HCT116 (cell line): ENCODE data around the gene CNTNAP2. TPM values are rescaled to one million over a fixed set of nuclear protein-coding genes. Genes with fewer than 3 reads are reported as not detected.

Experiments
- ATAC-seq: fragments of 200-7000 bp; cut with Tn5 transposase; 2 replicates; pipeline ENCODE4 v1.9.1; 2020; ENCODE audit warnings: mild to moderate bottlenecking, moderate library complexity
- BruUV-seq: library from RNA; stranded (reverse); fragments of 400-500 nt; replicated peaks from 2 replicates; lab custom pipeline; 2021; lab: Mats Ljungman, UMichigan
- CTCF ChIA-PET: fragments of 300-600 bp; sonication (Branson Sonifier 250); formaldehyde crosslinking; loops from one replicate; lab custom pipeline; 2021; ENCODE audit warnings: antibody characterized with exemption; lab: Charles Lee
- POLR2A ChIA-PET: fragments of 300-600, 350-600 bp; sonication (Branson Sonifier 250); formaldehyde crosslinking; loops from one replicate; lab custom pipeline; 2021; ENCODE audit warnings: antibody characterized with exemption; lab: Charles Lee
- RAD21 ChIA-PET, 2 experiments: fragments of 300-600 bp; sonication (Branson Sonifier 250); formaldehyde crosslinking; loops; one replicate each; lab custom pipeline; 2023; ENCODE audit warnings: low total read pairs in 2 of 2; ENCODE audit not compliant: uncharacterized antibody in 2 of 2, unreplicated experiment in 2 of 2, low non-redundant PET in 1 of 2; lab: Charles Lee
- DNase-seq: peaks from one replicate; pipeline ENCODE4 v3.0.0-alpha.2; 2010; ENCODE audit warnings: low read depth, low spot score
- H2AFZ ChIP-seq: fragments of 200-600 bp; shearing (Covaris generic), sonication (generic); 2 replicates; pipeline ENCODE4 v1.6.1; 2017; ENCODE audit warnings: low read depth, mixed run types, mixed read lengths, antibody characterized with exemption, low read length; ENCODE audit not compliant: poor library complexity, severe bottlenecking
- H3K27ac ChIP-seq: 2 replicates; pipeline ENCODE4 v1.5.1; 2012; ENCODE audit warnings: low read depth, low read length
- H3K27me3 ChIP-seq: fragments of 200-600 bp; sonication (generic); 2 replicates; pipeline ENCODE4 v1.6.1; 2016; ENCODE audit warnings: mixed run types, low read length, mixed read lengths; ENCODE audit not compliant: insufficient read depth
- H3K36me3 ChIP-seq, 2 experiments: fragments of 200-500 bp in 1 of 2; fragments of 200-600 bp in 1 of 2; sonication (Bioruptor generic) in 1 of 2; sonication (generic) in 1 of 2; 2 replicates each; pipeline versions ENCODE4 v1.5.1 to v1.6.1; 2014 to 2016; ENCODE audit warnings: low read length in 2 of 2, inconsistent platforms in 1 of 2, mixed read lengths in 1 of 2, mixed run types in 1 of 2; ENCODE audit not compliant: insufficient read depth in 2 of 2, control insufficient read depth in 1 of 2
- H3K4me1 ChIP-seq, 2 experiments: fragments of 200-600 bp in 1 of 2; sonication (generic) in 1 of 2; 2 replicates each; pipeline versions ENCODE4 v1.5.1 to v1.6.1; 2012 to 2017; ENCODE audit warnings: low read length in 2 of 2, inconsistent platforms in 1 of 2, mild to moderate bottlenecking in 1 of 2, mixed read lengths in 1 of 2, mixed run types in 1 of 2, moderate library complexity in 1 of 2; ENCODE audit not compliant: insufficient read depth in 2 of 2, control insufficient read depth in 1 of 2
- H3K4me2 ChIP-seq: fragments of 200-600 bp; sonication (generic); 2 replicates; pipeline ENCODE4 v1.6.1; 2017; ENCODE audit warnings: mixed run types, low read length, mixed read lengths
- H3K4me3 ChIP-seq, 2 experiments: fragments of 200-600 bp in 1 of 2; sonication (generic) in 1 of 2; replicated peaks in 1 of 2; 2 replicates each; pipeline ENCODE4 v1.5.1; 2011 to 2016; ENCODE audit warnings: low read length in 2 of 2, control low read depth in 1 of 2, low read depth in 1 of 2, mild to moderate bottlenecking in 1 of 2, mixed read lengths in 1 of 2, mixed run types in 1 of 2
- H3K79me2 ChIP-seq: fragments of 200-600 bp; sonication (generic); 2 replicates; pipeline ENCODE4 v1.6.1; 2017; ENCODE audit warnings: mild to moderate bottlenecking, mixed run types, low read length, moderate library complexity, mixed read lengths; ENCODE audit not compliant: insufficient read depth
- H3K9ac ChIP-seq: fragments of 200-600 bp; sonication (generic); 2 replicates; pipeline ENCODE4 v1.6.1; 2016; ENCODE audit warnings: low read length, mixed read lengths
- H3K9me2 ChIP-seq: fragments of 200-600 bp; sonication (generic), shearing (Covaris generic); 2 replicates; pipeline ENCODE4 v1.6.1; 2017; ENCODE audit warnings: mixed run types, mild to moderate bottlenecking, moderate library complexity; ENCODE audit not compliant: insufficient read depth
- H3K9me3 ChIP-seq, 2 experiments: fragments of 200-500 bp in 1 of 2; fragments of 200-600 bp in 1 of 2; sonication (Bioruptor generic) in 1 of 2; sonication (generic) in 1 of 2; 2 replicates each; pipeline ENCODE4 v1.6.1; 2014 to 2017; ENCODE audit warnings: low read length in 2 of 2, mixed read lengths in 2 of 2, inconsistent platforms in 1 of 2, low read depth in 1 of 2, mild to moderate bottlenecking in 1 of 2, mixed run types in 1 of 2, moderate library complexity in 1 of 2; ENCODE audit not compliant: control insufficient read depth in 1 of 2, insufficient read depth in 1 of 2
- H4K20me1 ChIP-seq: fragments of 200-600 bp; sonication (generic), shearing (Covaris generic); 2 replicates; pipeline ENCODE4 v1.6.1; 2017; ENCODE audit warnings: mixed run types, mild to moderate bottlenecking, moderate library complexity; ENCODE audit not compliant: insufficient read depth
- CEBPB ChIP-seq: IDR thresholded peaks from 2 replicates; pipeline ENCODE4 v1.6.1; 2012; ENCODE audit warnings: low read depth
- FOSL1 ChIP-seq: IDR thresholded peaks from 2 replicates; pipeline ENCODE4 v1.6.1; 2012; ENCODE audit warnings: low read depth
- POLR2A ChIP-seq: IDR thresholded peaks from 2 replicates; pipeline ENCODE4 v1.7.0; 2011; ENCODE audit warnings: borderline replicate concordance; ENCODE audit not compliant: insufficient read depth, insufficient read length; ENCODE audit errors: extremely low read depth
- REST ChIP-seq: IDR thresholded peaks from 2 replicates; pipeline ENCODE4 v1.6.1; 2012; ENCODE audit warnings: low read depth
- SIN3A ChIP-seq: IDR thresholded peaks from 2 replicates; pipeline ENCODE4 v1.6.1; 2012; ENCODE audit warnings: low read depth
- SP1 ChIP-seq: IDR thresholded peaks from 2 replicates; pipeline ENCODE4 v1.6.1; 2012; ENCODE audit warnings: low read depth
- ZBTB33 ChIP-seq: IDR thresholded peaks from 2 replicates; pipeline ENCODE4 v1.6.1; 2011; ENCODE audit warnings: mild to moderate bottlenecking, low read length, moderate library complexity; ENCODE audit not compliant: insufficient replicate concordance; ENCODE audit errors: extremely low read depth
- intact Hi-C: fragments of 100-400 bp; cut with micrococcal nuclease; formaldehyde crosslinking; loops from 2 replicates; pipeline ENCODE4 v1.10.0; 2022
- total RNA-seq: library from RNA; stranded (reverse); gene quantifications from one replicate; pipeline ENCODE4 v1.2.1, GENCODE V29; 2021; ENCODE audit not compliant: unreplicated experiment

Gene CNTNAP2
- total RNA-seq, 1 experiment from 2014 or later = 0.37 TPM

- no peaks in the 10 kb centered on the region for H3K36me3 ChIP-seq
- H3K4me1 ChIP-seq = no peaks in the 10 kb centered on the region
- H3K9ac ChIP-seq = no peak overlapping the region
- DNase-seq = no peak
- H3K4me3 ChIP-seq = no peak overlapping the region
- peaks cover 12 to 21% of the 10 kb centered on the region in 2 experiments; a peak in 2 of 4 replicates for H3K9me3 ChIP-seq
- H3K9me2 ChIP-seq = no peaks in the 10 kb centered on the region
- intact Hi-C loops = no loop called here
- no peaks in the 10 kb centered on the region for H3K79me2 ChIP-seq
- POLR2A ChIA-PET = no interaction called here
- no peaks in the 10 kb centered on the region for H4K20me1 ChIP-seq
- TF ChIP-seq REST (no peak), SIN3A (no peak), POLR2A (no peak), ZBTB33 (no peak), CEBPB (no peak), FOSL1 (no peak), SP1 (no peak)
- CTCF ChIA-PET = no interaction called here
- H3K27me3 ChIP-seq = no peaks in the 10 kb centered on the region
- no peak overlapping the region for H2AFZ ChIP-seq
- H3K4me2 ChIP-seq = no peak overlapping the region
- BruUV-seq = no TSS peak
- RAD21 ChIA-PET = no interaction called here
- ATAC-seq = no peak
- H3K27ac ChIP-seq = no peak overlapping the region
Observed at GRCh38 chr7:147249956-147250355, 1133.4 kb downstream of the CNTNAP2 start.
